Measurements from ENCODE around the gene TNFRSF4. TPM values are rescaled to one million over a fixed set of nuclear protein-coding genes. Genes with fewer than 3 reads are reported as not detected.

Gene TNFRSF4
- total and polyA plus RNA-seq, 9 of the 15 experiments (the other 6 are each of a cell fraction or from before 2014, with no cell fraction given), result 0.07 to 0.44 (median 0.19) TPM; not detected in 5

GRCh38 chr1:1236945-1237873 lies 23.3 kb upstream of the TNFRSF4 start:
- no peaks in the 10 kb centered on the region for H3K9me1 ChIP-seq (ENCODE audit: control insufficient read depth, insufficient read depth, low read length)
- intact Hi-C loops (cut with micrococcal nuclease), result no loop called here
- no peak overlapping the region for H3K4me2 ChIP-seq (ENCODE audit: insufficient read depth, low read length)
- peaks cover 28% of the 10 kb centered on the region for H3K79me2 ChIP-seq (ENCODE audit: control insufficient read depth, insufficient read depth, low read length)
- no peak for ATAC-seq
- ChIA-PET CTCF (ENCODE audit: low intra/inter-chr PET ratio) (no interaction called here), POLR2A (interaction anchor here (0.5 to 1.1 kb wide), 2 partner anchors 15 to 23 kb away, joined by 3 to 4 read pairs; no protein-coding TSS in a partner anchor)
- no TSS peak for BruUV-seq (replicated peaks)
- H3K9ac ChIP-seq (ENCODE audit: insufficient read depth in 1 of 2, low read depth in 2 of 2, low read length in 2 of 2), result peak overlapping the region in 1 of 2 experiments; percentile 32; a peak in 2 of 4 replicates
- no peaks in the 10 kb centered on the region for H4K20me1 ChIP-seq (replicated peaks; ENCODE audit: control insufficient read depth, insufficient read depth, low read length)
- no peak for DNase-seq (ENCODE audit: extremely low read depth in 1 of 4, low spot score in 3 of 4)
- 71% methylated on average over 32 of the region's 34 CpGs for WGBS (ENCODE audit: insufficient coverage, low coverage, missing lambda C conversion rate)
- H3K9me3 ChIP-seq (replicated peaks; ENCODE audit: control insufficient read depth, insufficient read depth, low read depth, low read length), result peaks cover 9% of the 10 kb centered on the region
- H3K27me3 ChIP-seq (ENCODE audit: control insufficient read depth in 2 of 2, insufficient read depth in 2 of 2, low read length in 2 of 2), result no peaks in the 10 kb centered on the region
- H2AFZ ChIP-seq (ENCODE audit: low read depth, low read length), result no peak overlapping the region
- H3K4me1 ChIP-seq (replicated peaks in 1 of 2; ENCODE audit: control insufficient read depth in 2 of 2, insufficient read depth in 2 of 2, low read length in 2 of 2), result peaks cover 0 to 96% of the 10 kb centered on the region in 2 experiments; a peak in 3 of 5 replicates
- no peak overlapping the region for H3K4me3 ChIP-seq
- FAIRE-seq, result no peak
- H3K27ac ChIP-seq (ENCODE audit: extremely low read depth, low read depth, low read length), result no peak overlapping the region
- in situ Hi-C loops (cut with MboI), result no loop called here
- peaks cover 15% of the 10 kb centered on the region; the same call in 1 of the 3 replicates for H3K36me3 ChIP-seq (ENCODE audit: control insufficient read depth, insufficient read depth, low read length)
- no peak for TF ChIP-seq RBM25 (IDR thresholded peaks at IDR 0.05; ENCODE audit: low read depth, low read length, severe bottlenecking)
- TF ChIP-seq, protein P1, sequence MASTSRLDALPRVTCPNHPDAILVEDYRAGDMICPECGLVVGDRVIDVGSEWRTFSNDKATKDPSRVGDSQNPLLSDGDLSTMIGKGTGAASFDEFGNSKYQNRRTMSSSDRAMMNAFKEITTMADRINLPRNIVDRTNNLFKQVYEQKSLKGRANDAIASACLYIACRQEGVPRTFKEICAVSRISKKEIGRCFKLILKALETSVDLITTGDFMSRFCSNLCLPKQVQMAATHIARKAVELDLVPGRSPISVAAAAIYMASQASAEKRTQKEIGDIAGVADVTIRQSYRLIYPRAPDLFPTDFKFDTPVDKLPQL (IDR thresholded peaks at IDR 0.05; ENCODE audit: extremely low read depth, insufficient read length), result no peak
- peak; percentile 41 for TF ChIP-seq KDM5B (IDR thresholded peaks at IDR 0.05; ENCODE audit: insufficient replicate concordance, low read depth, low read length)
- no peak for TF ChIP-seq MCM5 (IDR thresholded peaks at IDR 0.05; ENCODE audit: low read depth)
- TF ChIP-seq RBFOX2 (IDR thresholded peaks at IDR 0.05; ENCODE audit: low read depth, low read length), result 0 out of 2 replicates have a peak, but pooled peaks have one; percentile 13
- TF ChIP-seq POLR2G (IDR thresholded peaks at IDR 0.05; ENCODE audit: low read depth, low read length), result peak; percentile 26
- TF ChIP-seq MCM2 (IDR thresholded peaks at IDR 0.05; ENCODE audit: low read depth), result no peak
- no peak for TF ChIP-seq ZNF274 (IDR thresholded peaks at IDR 0.05; ENCODE audit: borderline replicate concordance, low read depth, low read length)
- TF ChIP-seq TCFL5 (CRISPR knock-in tag; conservative IDR thresholded peaks at IDR 0.05), result no peak
- TF ChIP-seq, protein P2, sequence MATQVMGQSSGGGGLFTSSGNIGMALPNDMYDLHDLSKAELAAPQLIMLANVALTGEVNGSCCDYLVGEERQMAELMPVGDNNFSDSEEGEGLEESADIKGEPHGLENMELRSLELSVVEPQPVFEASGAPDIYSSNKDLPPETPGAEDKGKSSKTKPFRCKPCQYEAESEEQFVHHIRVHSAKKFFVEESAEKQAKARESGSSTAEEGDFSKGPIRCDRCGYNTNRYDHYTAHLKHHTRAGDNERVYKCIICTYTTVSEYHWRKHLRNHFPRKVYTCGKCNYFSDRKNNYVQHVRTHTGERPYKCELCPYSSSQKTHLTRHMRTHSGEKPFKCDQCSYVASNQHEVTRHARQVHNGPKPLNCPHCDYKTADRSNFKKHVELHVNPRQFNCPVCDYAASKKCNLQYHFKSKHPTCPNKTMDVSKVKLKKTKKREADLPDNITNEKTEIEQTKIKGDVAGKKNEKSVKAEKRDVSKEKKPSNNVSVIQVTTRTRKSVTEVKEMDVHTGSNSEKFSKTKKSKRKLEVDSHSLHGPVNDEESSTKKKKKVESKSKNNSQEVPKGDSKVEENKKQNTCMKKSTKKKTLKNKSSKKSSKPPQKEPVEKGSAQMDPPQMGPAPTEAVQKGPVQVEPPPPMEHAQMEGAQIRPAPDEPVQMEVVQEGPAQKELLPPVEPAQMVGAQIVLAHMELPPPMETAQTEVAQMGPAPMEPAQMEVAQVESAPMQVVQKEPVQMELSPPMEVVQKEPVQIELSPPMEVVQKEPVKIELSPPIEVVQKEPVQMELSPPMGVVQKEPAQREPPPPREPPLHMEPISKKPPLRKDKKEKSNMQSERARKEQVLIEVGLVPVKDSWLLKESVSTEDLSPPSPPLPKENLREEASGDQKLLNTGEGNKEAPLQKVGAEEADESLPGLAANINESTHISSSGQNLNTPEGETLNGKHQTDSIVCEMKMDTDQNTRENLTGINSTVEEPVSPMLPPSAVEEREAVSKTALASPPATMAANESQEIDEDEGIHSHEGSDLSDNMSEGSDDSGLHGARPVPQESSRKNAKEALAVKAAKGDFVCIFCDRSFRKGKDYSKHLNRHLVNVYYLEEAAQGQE (IDR thresholded peaks at IDR 0.05; ENCODE audit: borderline replicate concordance), result no peak
- TF ChIP-seq, protein P2 (CRISPR knock-in tag; IDR thresholded peaks at IDR 0.05; ENCODE audit: low read depth), result no peak
- no peak for TF ChIP-seq SUPT5H (IDR thresholded peaks at IDR 0.05)
- TF ChIP-seq ZNF174 (CRISPR knock-in tag; IDR thresholded peaks at IDR 0.05), result no peak

Data from K562 (cell line).